Uterus (tissue), 2 donors: Measurements from ENCODE around the gene XKRX.

Source experiments
- POLR2A ChIP-seq, 2 donors: fragments of 450-650 bp; IDR thresholded peaks; one replicate each; pipeline ENCODE4 v1.6.1; 2016; ENCODE audit warnings: antibody characterized with exemption in 2 of 2, mild to moderate bottlenecking in 1 of 2, moderate library complexity in 1 of 2
- TF ChIP-seq, protein P1 (sequence below), 4 experiments: fragments of 200-600 bp in 2 of 4; fragments of 450-650 bp in 2 of 4; sonication (generic) in 2 of 4; IDR thresholded peaks; one replicate each; pipeline ENCODE4 v1.5.1; 2016 to 2019; ENCODE audit warnings: antibody characterized with exemption in 4 of 4, mild to moderate bottlenecking in 2 of 4, moderate library complexity in 1 of 4

DNA sequence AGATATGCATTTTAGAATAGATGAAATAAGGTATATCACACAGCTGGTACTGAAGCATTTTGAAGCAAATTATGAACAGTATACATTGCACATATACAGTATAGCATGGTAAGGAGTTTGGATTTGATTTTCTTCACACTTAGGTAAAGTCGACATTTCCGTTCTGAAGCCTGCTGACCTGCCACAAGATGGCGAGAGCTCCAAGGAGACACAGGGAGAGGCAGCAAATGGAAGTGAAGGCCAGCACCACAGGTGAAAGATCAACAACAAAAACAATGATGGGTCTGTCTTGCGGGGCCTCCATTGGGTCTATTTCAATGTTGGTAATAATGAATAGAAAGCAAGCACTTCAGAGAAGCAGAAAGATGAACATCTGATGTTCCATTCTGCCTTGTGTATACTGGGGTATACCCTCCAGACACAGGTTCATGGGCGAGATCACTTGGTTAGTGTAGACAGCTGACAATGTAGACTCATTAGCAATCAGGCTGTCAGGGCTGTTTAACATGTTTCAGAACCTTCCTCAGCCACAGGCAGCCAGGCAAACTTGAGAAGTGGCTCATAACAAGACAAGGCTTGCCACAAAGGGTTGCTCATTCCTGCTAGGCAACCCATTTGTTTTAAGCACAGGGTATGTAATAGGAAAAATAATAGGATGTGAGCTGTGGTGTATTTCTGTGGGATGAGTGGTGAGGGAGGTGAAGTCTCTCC is 33.2 kb downstream of the XKRX start:
- TF ChIP-seq, protein P1, sequence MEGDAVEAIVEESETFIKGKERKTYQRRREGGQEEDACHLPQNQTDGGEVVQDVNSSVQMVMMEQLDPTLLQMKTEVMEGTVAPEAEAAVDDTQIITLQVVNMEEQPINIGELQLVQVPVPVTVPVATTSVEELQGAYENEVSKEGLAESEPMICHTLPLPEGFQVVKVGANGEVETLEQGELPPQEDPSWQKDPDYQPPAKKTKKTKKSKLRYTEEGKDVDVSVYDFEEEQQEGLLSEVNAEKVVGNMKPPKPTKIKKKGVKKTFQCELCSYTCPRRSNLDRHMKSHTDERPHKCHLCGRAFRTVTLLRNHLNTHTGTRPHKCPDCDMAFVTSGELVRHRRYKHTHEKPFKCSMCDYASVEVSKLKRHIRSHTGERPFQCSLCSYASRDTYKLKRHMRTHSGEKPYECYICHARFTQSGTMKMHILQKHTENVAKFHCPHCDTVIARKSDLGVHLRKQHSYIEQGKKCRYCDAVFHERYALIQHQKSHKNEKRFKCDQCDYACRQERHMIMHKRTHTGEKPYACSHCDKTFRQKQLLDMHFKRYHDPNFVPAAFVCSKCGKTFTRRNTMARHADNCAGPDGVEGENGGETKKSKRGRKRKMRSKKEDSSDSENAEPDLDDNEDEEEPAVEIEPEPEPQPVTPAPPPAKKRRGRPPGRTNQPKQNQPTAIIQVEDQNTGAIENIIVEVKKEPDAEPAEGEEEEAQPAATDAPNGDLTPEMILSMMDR (IDR thresholded peaks at IDR 0.05), result peak in 1 of 4 experiments; percentile 9
- no peak for TF ChIP-seq POLR2A (IDR thresholded peaks at IDR 0.05)
